ENCODE data around the gene LRBA. TPM values are rescaled to one million over a fixed set of nuclear protein-coding genes. Genes with fewer than 3 reads are reported as not detected.
"Not testable (repeated sequence)": the region's sequence is repeated elsewhere in the genome, so short reads cannot be mapped to it uniquely, and the experiment has no call there.

Gene LRBA
- total RNA-seq, 4 donors from 2014 or later = 8.5 to 18.0 (median 11.9) TPM

DNA sequence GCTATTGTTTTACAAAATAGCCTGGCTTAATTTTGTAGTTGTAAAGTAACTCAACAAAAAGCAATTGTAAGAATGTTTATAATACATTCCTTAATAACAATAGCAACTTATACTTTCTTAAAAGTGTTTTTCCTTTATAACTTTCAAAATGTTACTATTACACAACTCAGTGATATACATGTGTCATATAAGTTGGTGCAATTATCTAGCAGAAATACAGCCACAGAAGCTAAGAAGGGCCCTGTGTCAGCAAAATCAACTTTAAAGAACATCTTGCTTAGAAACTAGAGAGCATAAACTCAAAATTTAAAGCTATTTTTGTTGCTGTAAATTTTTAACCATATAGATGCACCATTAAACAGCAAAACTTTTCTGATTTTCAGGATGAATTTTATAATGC, 474.5 kb downstream of the LRBA start:
- Histone ChIP-seq H3K36me3 (no peaks in the 10 kb centered on the region), H3K27me3 (no peaks in the 10 kb centered on the region), H3K27ac (no peak overlapping the region), H3K9me3 (no peaks in the 10 kb centered on the region), H3K4me3 (no peak overlapping the region), H3K4me1 (no peaks in the 10 kb centered on the region)
- intact Hi-C loops (cut with DNase I; ENCODE audit: low total_unique reads) (no loop called here), in situ Hi-C loops (cut with MboI; ENCODE audit: low sequenced_read_pairs in 4 of 4) (no loop called here)
- TF ChIP-seq, protein P1, sequence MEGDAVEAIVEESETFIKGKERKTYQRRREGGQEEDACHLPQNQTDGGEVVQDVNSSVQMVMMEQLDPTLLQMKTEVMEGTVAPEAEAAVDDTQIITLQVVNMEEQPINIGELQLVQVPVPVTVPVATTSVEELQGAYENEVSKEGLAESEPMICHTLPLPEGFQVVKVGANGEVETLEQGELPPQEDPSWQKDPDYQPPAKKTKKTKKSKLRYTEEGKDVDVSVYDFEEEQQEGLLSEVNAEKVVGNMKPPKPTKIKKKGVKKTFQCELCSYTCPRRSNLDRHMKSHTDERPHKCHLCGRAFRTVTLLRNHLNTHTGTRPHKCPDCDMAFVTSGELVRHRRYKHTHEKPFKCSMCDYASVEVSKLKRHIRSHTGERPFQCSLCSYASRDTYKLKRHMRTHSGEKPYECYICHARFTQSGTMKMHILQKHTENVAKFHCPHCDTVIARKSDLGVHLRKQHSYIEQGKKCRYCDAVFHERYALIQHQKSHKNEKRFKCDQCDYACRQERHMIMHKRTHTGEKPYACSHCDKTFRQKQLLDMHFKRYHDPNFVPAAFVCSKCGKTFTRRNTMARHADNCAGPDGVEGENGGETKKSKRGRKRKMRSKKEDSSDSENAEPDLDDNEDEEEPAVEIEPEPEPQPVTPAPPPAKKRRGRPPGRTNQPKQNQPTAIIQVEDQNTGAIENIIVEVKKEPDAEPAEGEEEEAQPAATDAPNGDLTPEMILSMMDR (IDR thresholded peaks at IDR 0.05 in 4 of 5, conservative IDR thresholded peaks at IDR 0.05 in 1 of 5) = no peak
- TF ChIP-seq POLR2A (IDR thresholded peaks at IDR 0.05) = no peak
- ATAC-seq (no peak), DNase-seq (no peak)

DNA sequence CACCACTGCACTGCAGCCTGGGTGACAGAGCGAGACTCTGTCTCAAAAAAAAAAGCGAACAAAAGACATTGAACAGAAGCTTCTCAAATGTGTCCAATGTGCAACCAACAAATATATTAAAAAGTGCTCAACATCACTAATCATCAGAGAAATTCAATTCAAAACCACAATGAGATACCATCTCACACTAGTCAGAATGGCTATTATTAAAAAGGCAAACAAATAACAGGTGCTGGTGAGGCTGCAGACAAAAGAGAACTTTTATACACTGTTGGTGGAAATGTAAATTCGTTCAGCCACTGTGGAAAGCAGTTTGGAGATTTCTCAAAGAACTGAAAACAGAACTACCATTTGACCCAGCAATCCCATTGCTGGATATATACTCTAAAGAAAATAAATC, 477.2 kb downstream of the LRBA start:
- in situ Hi-C loops (cut with MboI; ENCODE audit: low sequenced_read_pairs in 4 of 4) = not testable (repeated sequence)

DNA sequence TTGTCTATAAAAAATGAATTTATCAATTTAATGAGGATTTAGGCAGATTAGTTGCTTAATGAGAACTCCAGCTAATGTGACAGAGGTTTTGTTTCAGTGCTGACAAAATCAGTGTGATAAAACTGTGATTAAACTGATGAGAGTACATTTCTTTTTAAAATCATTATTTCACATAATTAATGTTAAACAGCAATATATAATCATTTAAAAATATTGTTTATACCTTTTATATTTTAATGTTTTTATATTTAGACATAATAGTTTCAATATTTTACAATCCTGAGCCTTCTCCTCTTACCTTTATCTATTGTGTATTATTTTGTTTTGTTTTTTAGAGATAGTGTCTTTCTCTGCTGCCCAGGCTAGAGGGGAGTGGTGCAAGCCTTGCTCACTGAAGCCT, 480.3 kb downstream of the LRBA start:
- DNase-seq = no peak
- intact Hi-C loops (cut with DNase I; ENCODE audit: low total_unique reads) = no loop called here
- Histone ChIP-seq H3K4me3 (no peak overlapping the region), H3K27me3 (no peaks in the 10 kb centered on the region), H3K4me1 (no peaks in the 10 kb centered on the region), H3K36me3 (no peaks in the 10 kb centered on the region), H3K9me3 (no peaks in the 10 kb centered on the region), H3K27ac (no peak overlapping the region)
- TF ChIP-seq, protein P1 (IDR thresholded peaks at IDR 0.05 in 4 of 5, conservative IDR thresholded peaks at IDR 0.05 in 1 of 5) = no peak
- TF ChIP-seq POLR2A (IDR thresholded peaks at IDR 0.05) = no peak
- no peak for ATAC-seq
- in situ Hi-C loops (cut with MboI; ENCODE audit: low sequenced_read_pairs in 4 of 4) = no loop called here

More for the DNA sequence above, 477.2 kb downstream of the LRBA start:
- DNase-seq; H3K9me3 ChIP-seq; H3K4me3 ChIP-seq; H3K36me3 ChIP-seq; H3K4me1 ChIP-seq; H3K27ac ChIP-seq; ATAC-seq; H3K27me3 ChIP-seq; intact Hi-C loops (cut with DNase I; ENCODE audit: low total_unique reads): not testable (repeated sequence)

DNA sequence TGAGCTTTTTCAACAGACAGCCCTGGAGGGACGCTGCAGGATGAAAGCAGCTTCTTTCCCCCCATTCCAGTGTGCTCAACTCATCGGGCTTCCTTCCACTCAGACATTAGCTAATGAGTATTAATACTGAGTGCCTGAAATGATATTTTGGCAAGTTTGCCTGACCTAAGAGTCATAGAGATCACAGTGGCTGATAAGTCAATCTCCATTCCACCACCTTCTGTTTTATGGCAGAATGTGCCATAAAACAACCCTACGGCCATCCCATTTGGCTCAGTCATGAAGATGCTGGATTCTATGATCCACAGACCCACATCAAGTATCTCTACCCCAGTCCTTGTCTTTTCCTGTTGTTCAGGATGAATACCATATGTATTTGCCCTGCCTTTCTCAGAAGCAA, 481.4 kb downstream of the LRBA start:
- Histone ChIP-seq H3K27me3 (no peaks in the 10 kb centered on the region), H3K27ac (no peak overlapping the region), H3K4me1 (no peaks in the 10 kb centered on the region), H3K36me3 (no peaks in the 10 kb centered on the region), H3K4me3 (no peak overlapping the region), H3K9me3 (no peaks in the 10 kb centered on the region)
- in situ Hi-C loops (cut with MboI; ENCODE audit: low sequenced_read_pairs in 4 of 4) = no loop called here
- no peak for DNase-seq
- intact Hi-C loops (cut with DNase I; ENCODE audit: low total_unique reads) = no loop called here
- no peak for ATAC-seq
- TF ChIP-seq, protein P1 (IDR thresholded peaks at IDR 0.05 in 4 of 5, conservative IDR thresholded peaks at IDR 0.05 in 1 of 5) = no peak
- TF ChIP-seq POLR2A (IDR thresholded peaks at IDR 0.05) = no peak

DNA sequence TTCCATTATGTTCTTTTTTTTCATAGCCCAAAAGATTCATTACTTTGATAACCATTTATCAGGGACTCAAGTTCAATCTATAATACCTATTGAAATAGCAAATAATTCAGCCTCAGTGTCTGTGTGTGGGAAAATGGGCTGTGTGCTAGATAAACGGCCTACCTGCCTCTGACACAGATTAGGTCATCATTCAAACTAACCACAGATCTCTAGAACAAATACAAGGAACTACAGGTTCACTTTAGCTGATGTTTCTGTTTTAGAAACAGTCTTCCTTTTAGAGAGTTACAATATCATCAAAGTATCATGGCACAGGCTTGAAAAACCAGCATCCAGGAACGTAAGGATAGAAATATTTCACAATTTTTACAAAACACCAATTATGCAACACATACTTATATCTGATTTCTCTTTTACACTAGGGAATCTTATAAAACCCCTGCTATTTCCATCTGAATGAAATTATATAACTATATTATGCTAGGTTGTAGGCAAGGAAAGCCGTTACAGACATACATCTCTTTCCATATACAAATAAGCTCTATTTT, 489.7 kb downstream of the LRBA start:
- TF ChIP-seq, protein P1 (IDR thresholded peaks at IDR 0.05 in 4 of 5, conservative IDR thresholded peaks at IDR 0.05 in 1 of 5) = no peak
- no peak for TF ChIP-seq POLR2A (IDR thresholded peaks at IDR 0.05)
- intact Hi-C loops (cut with DNase I; ENCODE audit: low total_unique reads) (no loop called here), in situ Hi-C loops (cut with MboI; ENCODE audit: low sequenced_read_pairs in 4 of 4) (no loop called here)
- H3K27ac ChIP-seq = no peak overlapping the region
- no peaks in the 10 kb centered on the region for H3K36me3 ChIP-seq
- H3K4me1 ChIP-seq = no peaks in the 10 kb centered on the region
- DNase-seq (no peak), ATAC-seq (no peak)
- H3K9me3 ChIP-seq = no peaks in the 10 kb centered on the region
- no peaks in the 10 kb centered on the region for H3K27me3 ChIP-seq
- H3K4me3 ChIP-seq = no peak overlapping the region

Data from gastrocnemius medialis (tissue), 4 donors.